ENCODE data around the gene ATP6V1D.
"Not testable (repeated sequence)": the region's sequence is repeated elsewhere in the genome, so short reads cannot be mapped to it uniquely, and the experiment has no call there.

The ATP6V1D gene

GRCh38 chr14:67359775-67360469, at the start of gene ATP6V1D, which contains the start of gene EIF2S1:
ATP6V1D (minus strand) TSS chr14:67359804; CDS start chr14:67359698, 106 bp downstream.
EIF2S1 (plus strand) TSS chr14:67360328; CDS start chr14:67364768, 4,440 bp downstream.
- peak; percentile 98 to 99 for DNase-seq

- not testable (repeated sequence) for DNase-seq
These were observed 48.7 kb upstream of the ATP6V1D start for GRCh38 chr14:67408122-67408801.

- DNase-seq, result no peak
These were observed 46.2 kb upstream of the ATP6V1D start for GRCh38 chr14:67405771-67406170.

- DNase-seq, result no peak
These were observed 40.8 kb upstream of the ATP6V1D start for GRCh38 chr14:67400434-67400833.

- no peak for DNase-seq
These were observed 37.9 kb upstream of the ATP6V1D start for GRCh38 chr14:67397536-67397935.

- DNase-seq, result no peak
These were observed 36.9 kb upstream of the ATP6V1D start for GRCh38 chr14:67396381-67396970.

GRCh38 chr14:67395876-67396189, 36.2 kb upstream of the ATP6V1D start:
- DNase-seq, result no peak

GRCh38 chr14:67395086-67395875, 35.7 kb upstream of the ATP6V1D start:
- no peak for DNase-seq

- no peak for DNase-seq
These were observed 34.1 kb upstream of the ATP6V1D start for GRCh38 chr14:67393689-67394088.

- DNase-seq, result no peak
These were observed 33.2 kb upstream of the ATP6V1D start for GRCh38 chr14:67392800-67393199.

GRCh38 chr14:67392123-67392522, 32.5 kb upstream of the ATP6V1D start:
- DNase-seq, result no peak

GRCh38 chr14:67391268-67391667, 31.7 kb upstream of the ATP6V1D start:
- no peak for DNase-seq

- DNase-seq, result no peak
These were observed 30.4 kb upstream of the ATP6V1D start for GRCh38 chr14:67389811-67390534.

GRCh38 chr14:67389275-67389674, 29.7 kb upstream of the ATP6V1D start:
- DNase-seq, result no peak

GRCh38 chr14:67387195-67387594, 27.6 kb upstream of the ATP6V1D start:
- no peak for DNase-seq

- DNase-seq, result no peak
These were observed 26.0 kb upstream of the ATP6V1D start for GRCh38 chr14:67385618-67386017.

GRCh38 chr14:67385120-67385519, 25.5 kb upstream of the ATP6V1D start:
- no peak for DNase-seq

GRCh38 chr14:67377916-67378315, 18.3 kb upstream of the ATP6V1D start:
- DNase-seq, result no peak

GRCh38 chr14:67373347-67373746, 13.7 kb upstream of the ATP6V1D start:
- no peak for DNase-seq

GRCh38 chr14:67372833-67373232, 13.2 kb upstream of the ATP6V1D start:
- no peak for DNase-seq

- DNase-seq, result no peak
These were observed 11.9 kb upstream of the ATP6V1D start for GRCh38 chr14:67371247-67372148.

GRCh38 chr14:67370830-67371229, 11.2 kb upstream of the ATP6V1D start:
- DNase-seq, result no peak
